ENCODE measurements around the gene TRNP1. TPM values are rescaled to one million over a fixed set of nuclear protein-coding genes. Genes with fewer than 3 reads are reported as not detected.

Gene TRNP1
- total RNA-seq, 1 donor from 2014 or later: 19.2 TPM

GRCh38 chr1:27003745-27004470 is 10.4 kb downstream of the TRNP1 start:
- Mint-ChIP-seq H3K4me1 (ENCODE audit: low read depth, unreplicated experiment) (peaks cover 49% of the 10 kb centered on the region), H3K4me3 (ENCODE audit: unreplicated experiment) (peak overlapping the region; percentile 62), H3K9me3 (ENCODE audit: unreplicated experiment) (no peaks in the 10 kb centered on the region), H3K36me3 (ENCODE audit: low read depth, unreplicated experiment) (peaks cover 2% of the 10 kb centered on the region), H3K27me3 (ENCODE audit: low read depth, unreplicated experiment) (no peaks in the 10 kb centered on the region), H3K27ac (ENCODE audit: unreplicated experiment) (no peak overlapping the region)
- Histone ChIP-seq H3K4me2 (ENCODE audit: low read length) (no peak overlapping the region), H3K9ac (ENCODE audit: low read length) (no peak overlapping the region), H3K27me3 (ENCODE audit: insufficient read depth, low read length) (no peaks in the 10 kb centered on the region), H3K9me3 (ENCODE audit: insufficient read depth, low read depth, low read length) (no peaks in the 10 kb centered on the region), H2AFZ (ENCODE audit: low read depth, low read length) (no peak overlapping the region), H4K20me1 (ENCODE audit: insufficient read depth, low read length) (no peaks in the 10 kb centered on the region), H3K27ac (ENCODE audit: low read depth, low read length) (no peak overlapping the region), H3K36me3 (ENCODE audit: insufficient read depth, low read length) (no peaks in the 10 kb centered on the region), H3K79me2 (ENCODE audit: insufficient read depth, low read length) (no peaks in the 10 kb centered on the region), H3K4me3 (ENCODE audit: insufficient read depth, low read depth, low read length) (no peak overlapping the region), H3K4me1 (ENCODE audit: insufficient read depth, low read length) (peaks cover 40% of the 10 kb centered on the region)
- TF ChIP-seq EZH2 (IDR thresholded peaks at IDR 0.05; ENCODE audit: insufficient read depth, low read length): no peak
- no peak for TF ChIP-seq CTCF (IDR thresholded peaks at IDR 0.05; ENCODE audit: insufficient read depth, low read depth, low read length)
- DNase-seq (ENCODE audit: low read depth): no peak
- FAIRE-seq: no peak

- H4K20me1 ChIP-seq (ENCODE audit: insufficient read depth, low read length): no peaks in the 10 kb centered on the region
- H3K79me2 ChIP-seq (ENCODE audit: insufficient read depth, low read length): peaks cover 5% of the 10 kb centered on the region
- H3K27ac ChIP-seq (ENCODE audit: low read depth, low read length): no peak overlapping the region
- Mint-ChIP-seq H3K27me3 (ENCODE audit: low read depth, unreplicated experiment) (no peaks in the 10 kb centered on the region), H3K9me3 (ENCODE audit: unreplicated experiment) (no peaks in the 10 kb centered on the region), H3K4me1 (ENCODE audit: low read depth, unreplicated experiment) (peaks cover 45% of the 10 kb centered on the region), H3K27ac (ENCODE audit: unreplicated experiment) (no peak overlapping the region), H3K36me3 (ENCODE audit: low read depth, unreplicated experiment) (peaks cover 2% of the 10 kb centered on the region), H3K4me3 (ENCODE audit: unreplicated experiment) (peak overlapping the region; percentile 62)
- H3K27me3 ChIP-seq (ENCODE audit: insufficient read depth, low read length): no peaks in the 10 kb centered on the region
- peaks cover 35% of the 10 kb centered on the region for H3K4me1 ChIP-seq (ENCODE audit: insufficient read depth, low read length)
- H3K9ac ChIP-seq (ENCODE audit: low read length): no peak overlapping the region
- DNase-seq (ENCODE audit: low read depth) (no peak), FAIRE-seq (no peak)
- no peak overlapping the region for H3K4me2 ChIP-seq (ENCODE audit: low read length)
- no peak overlapping the region for H3K4me3 ChIP-seq (ENCODE audit: insufficient read depth, low read depth, low read length)
- no peaks in the 10 kb centered on the region for H3K9me3 ChIP-seq (ENCODE audit: insufficient read depth, low read depth, low read length)
- H3K36me3 ChIP-seq (ENCODE audit: insufficient read depth, low read length): no peaks in the 10 kb centered on the region
- H2AFZ ChIP-seq (ENCODE audit: low read depth, low read length): no peak overlapping the region
- no peak for TF ChIP-seq CTCF (IDR thresholded peaks at IDR 0.05; ENCODE audit: insufficient read depth, low read depth, low read length)
- TF ChIP-seq EZH2 (IDR thresholded peaks at IDR 0.05; ENCODE audit: insufficient read depth, low read length): no peak
Measured at GRCh38 chr1:27004471-27005165, 11.1 kb downstream of the TRNP1 start.

GRCh38 chr1:27005166-27005530 is 11.7 kb downstream of the TRNP1 start:
- Histone ChIP-seq H3K27ac (ENCODE audit: low read depth, low read length) (no peak overlapping the region), H4K20me1 (ENCODE audit: insufficient read depth, low read length) (no peaks in the 10 kb centered on the region), H3K79me2 (ENCODE audit: insufficient read depth, low read length) (peaks cover 8% of the 10 kb centered on the region), H2AFZ (ENCODE audit: low read depth, low read length) (no peak overlapping the region), H3K9me3 (ENCODE audit: insufficient read depth, low read depth, low read length) (no peaks in the 10 kb centered on the region), H3K9ac (ENCODE audit: low read length) (no peak overlapping the region), H3K4me3 (ENCODE audit: insufficient read depth, low read depth, low read length) (no peak overlapping the region), H3K27me3 (ENCODE audit: insufficient read depth, low read length) (no peaks in the 10 kb centered on the region), H3K36me3 (ENCODE audit: insufficient read depth, low read length) (no peaks in the 10 kb centered on the region), H3K4me2 (ENCODE audit: low read length) (no peak overlapping the region), H3K4me1 (ENCODE audit: insufficient read depth, low read length) (peaks cover 35% of the 10 kb centered on the region)
- FAIRE-seq: no peak
- Mint-ChIP-seq H3K4me3 (ENCODE audit: unreplicated experiment) (no peak overlapping the region), H3K27ac (ENCODE audit: unreplicated experiment) (no peak overlapping the region), H3K27me3 (ENCODE audit: low read depth, unreplicated experiment) (no peaks in the 10 kb centered on the region), H3K4me1 (ENCODE audit: low read depth, unreplicated experiment) (peaks cover 45% of the 10 kb centered on the region), H3K36me3 (ENCODE audit: low read depth, unreplicated experiment) (peaks cover 2% of the 10 kb centered on the region), H3K9me3 (ENCODE audit: unreplicated experiment) (no peaks in the 10 kb centered on the region)
- no peak for DNase-seq (ENCODE audit: low read depth)
- TF ChIP-seq EZH2 (IDR thresholded peaks at IDR 0.05; ENCODE audit: insufficient read depth, low read length) (no peak), CTCF (IDR thresholded peaks at IDR 0.05; ENCODE audit: insufficient read depth, low read depth, low read length) (no peak)

Measured in astrocyte (in vitro differentiated cells and primary cell).